IPS-20b (cell line): ENCODE data around the gene SOAT1.
"Not testable (repeated sequence)": the region's sequence is repeated elsewhere in the genome, so short reads cannot be mapped to it uniquely, and the experiment has no call there.

ENCODE experiments used
- H3K27ac ChIP-seq: one replicate; pipeline ENCODE4 v1.5.1; 2013; ENCODE audit warnings: low read length
- H3K27me3 ChIP-seq: 2 replicates; pipeline ENCODE4 v1.6.1; 2013; ENCODE audit warnings: mild to moderate bottlenecking, low read length, inconsistent platforms; ENCODE audit not compliant: insufficient read depth
- H3K36me3 ChIP-seq: 2 replicates; pipeline ENCODE4 v1.6.1; 2013; ENCODE audit warnings: low read depth, mild to moderate bottlenecking, inconsistent platforms, low read length, moderate library complexity; ENCODE audit not compliant: insufficient read depth
- H3K4me1 ChIP-seq: 2 replicates; pipeline ENCODE4 v1.6.1; 2013; ENCODE audit warnings: mild to moderate bottlenecking, control low read depth, inconsistent platforms, low read length, moderate library complexity; ENCODE audit not compliant: insufficient read depth
- H3K4me3 ChIP-seq: 2 replicates; pipeline ENCODE4 v1.5.1; 2013; ENCODE audit warnings: mild to moderate bottlenecking, low read length, inconsistent platforms
- H3K9ac ChIP-seq: 2 replicates; pipeline ENCODE4 v1.6.1; 2013; ENCODE audit warnings: low read depth, mild to moderate bottlenecking, inconsistent platforms, low read length, moderate library complexity
- H3K9me3 ChIP-seq: 2 replicates; pipeline ENCODE4 v1.6.1; 2013; ENCODE audit warnings: mild to moderate bottlenecking, low read depth, low read length, inconsistent platforms; ENCODE audit not compliant: insufficient read depth

Gene SOAT1

DNA sequence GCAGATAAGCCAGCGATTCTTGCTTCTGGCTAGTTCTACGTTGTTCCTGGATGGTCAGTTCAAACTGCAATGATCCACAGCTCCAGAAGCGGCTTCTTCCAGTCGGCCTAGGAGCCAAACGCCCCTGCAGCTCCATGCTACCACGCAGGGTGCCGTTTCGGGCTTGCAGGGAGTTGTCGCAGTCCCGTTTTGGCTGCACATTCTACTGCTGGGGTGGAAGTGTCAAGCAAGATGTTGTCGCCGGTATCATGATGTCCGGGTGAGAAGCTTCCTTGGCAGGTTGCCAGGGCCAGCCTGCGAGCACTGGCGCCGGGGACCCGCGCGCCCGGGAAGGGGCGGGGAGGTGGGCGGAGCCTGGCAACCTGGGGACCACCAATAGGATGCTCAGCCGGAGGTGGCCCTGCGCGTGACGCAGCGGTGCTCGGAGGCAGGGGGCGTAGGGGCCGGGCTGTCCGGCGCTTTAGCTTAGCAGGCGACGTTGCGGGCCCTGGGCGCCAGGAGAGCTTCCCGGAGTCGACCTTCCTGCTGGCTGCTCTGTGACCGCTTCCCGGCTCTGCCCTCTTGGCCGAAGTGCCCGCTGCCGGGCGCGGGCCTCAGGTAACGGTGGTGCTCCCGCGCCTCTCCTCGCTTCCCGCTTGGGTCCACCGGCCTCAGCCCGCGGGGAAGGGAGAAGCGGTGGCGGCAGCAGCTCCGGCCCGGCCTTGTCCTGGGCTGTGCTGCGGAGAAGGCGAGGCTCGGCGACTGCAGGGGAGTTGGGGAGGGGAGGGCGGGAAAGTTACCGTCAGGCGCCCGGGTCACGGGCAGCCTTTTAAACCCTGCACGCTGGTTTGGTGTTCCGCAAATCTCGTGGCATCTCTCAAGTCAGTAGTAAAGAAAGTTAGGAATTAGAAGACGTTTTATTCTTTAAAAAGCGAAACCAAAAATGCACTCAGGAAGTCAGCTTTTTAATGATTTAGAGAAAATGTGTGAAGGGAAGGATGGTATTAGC is at the start of gene SOAT1:
Gene SOAT1, plus strand, starts transcription at position 458 of the 988 bp plus-strand sequence. CDS start 8,888 bp downstream, outside the sequence.
- H3K4me1 ChIP-seq: peaks cover 12% of the 10 kb centered on the region
- peaks cover 78% of the 10 kb centered on the region for H3K27me3 ChIP-seq
- H3K9me3 ChIP-seq: no peaks in the 10 kb centered on the region
- peak within 1 kb of the TSS; percentile 69 for H3K9ac ChIP-seq
- H3K27ac ChIP-seq: no peak within 1 kb of the TSS
- H3K36me3 ChIP-seq: no peaks in the 10 kb centered on the region
- H3K4me3 ChIP-seq: peak within 1 kb of the TSS; percentile 87

DNA sequence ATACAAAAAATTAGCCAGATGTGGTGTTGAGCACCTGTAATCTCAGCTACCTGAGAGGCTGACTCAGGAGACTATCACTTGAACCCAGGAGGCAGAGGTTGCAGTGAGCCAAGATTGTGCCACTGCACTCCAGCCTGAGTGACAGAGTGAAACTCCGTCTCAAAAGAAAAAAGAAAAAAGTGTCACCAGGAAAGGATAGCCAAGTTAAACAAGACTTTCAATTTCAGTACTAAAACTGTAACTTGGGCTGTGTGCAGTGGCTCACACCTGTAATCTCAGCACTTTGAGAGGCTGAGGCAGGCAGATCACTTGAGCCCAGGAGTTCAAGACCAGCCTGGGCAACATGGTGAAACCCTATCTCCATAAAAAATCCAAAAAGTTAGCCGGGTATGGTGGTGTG is 48.2 kb upstream of the SOAT1 start:
- H3K9me3 ChIP-seq, H3K4me1 ChIP-seq, H3K27me3 ChIP-seq, H3K36me3 ChIP-seq, H3K9ac ChIP-seq, H3K27ac ChIP-seq, H3K4me3 ChIP-seq: not testable (repeated sequence)

DNA sequence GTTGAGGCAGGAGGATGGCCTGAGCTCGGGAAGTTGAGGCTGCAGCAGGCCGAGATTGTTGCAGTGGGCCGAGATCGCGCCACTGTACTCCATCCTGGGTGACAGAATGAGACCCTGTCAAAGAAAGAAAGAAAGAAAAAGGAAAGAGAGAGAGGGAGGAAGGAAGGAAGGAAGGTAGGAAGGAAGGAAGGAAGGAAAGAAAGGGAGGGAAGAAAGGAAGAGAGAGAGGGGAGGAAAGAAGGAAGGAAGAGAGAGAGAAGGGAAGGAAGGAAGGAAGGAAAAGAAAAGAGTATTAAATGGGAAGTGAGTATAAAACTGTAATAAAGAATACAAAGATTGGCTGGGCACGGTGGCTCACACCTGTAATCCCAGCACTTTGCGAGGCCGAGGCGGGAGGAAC is 45.7 kb upstream of the SOAT1 start:
- Histone ChIP-seq H3K4me1 (no peaks in the 10 kb centered on the region), H3K36me3 (no peaks in the 10 kb centered on the region), H3K27ac (no peak overlapping the region), H3K9ac (no peak overlapping the region), H3K9me3 (no peaks in the 10 kb centered on the region), H3K4me3 (no peak overlapping the region), H3K27me3 (no peaks in the 10 kb centered on the region)

DNA sequence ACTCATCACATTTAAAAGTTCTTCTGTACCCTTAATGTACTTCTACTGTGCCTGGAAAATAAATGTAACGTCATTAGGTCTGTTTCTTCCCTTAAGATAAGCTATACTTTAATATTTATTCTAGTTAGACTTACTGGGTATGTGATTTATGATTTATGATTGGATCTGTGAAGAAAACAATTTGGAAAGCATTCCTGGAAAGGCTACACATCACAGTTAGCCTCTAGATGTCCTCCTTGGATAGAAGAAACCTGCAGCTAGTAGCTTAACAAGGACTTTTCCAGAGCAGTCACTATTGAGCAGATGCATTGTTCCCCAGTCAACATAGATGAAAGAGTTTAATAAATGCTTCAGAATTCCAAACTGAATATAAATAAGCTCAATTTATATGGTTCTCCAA is 41.9 kb upstream of the SOAT1 start:
- no peaks in the 10 kb centered on the region for H3K27me3 ChIP-seq
- H3K9ac ChIP-seq: no peak overlapping the region
- H3K9me3 ChIP-seq: no peaks in the 10 kb centered on the region
- no peak overlapping the region for H3K4me3 ChIP-seq
- H3K36me3 ChIP-seq: no peaks in the 10 kb centered on the region
- H3K4me1 ChIP-seq: no peaks in the 10 kb centered on the region
- H3K27ac ChIP-seq: no peak overlapping the region

DNA sequence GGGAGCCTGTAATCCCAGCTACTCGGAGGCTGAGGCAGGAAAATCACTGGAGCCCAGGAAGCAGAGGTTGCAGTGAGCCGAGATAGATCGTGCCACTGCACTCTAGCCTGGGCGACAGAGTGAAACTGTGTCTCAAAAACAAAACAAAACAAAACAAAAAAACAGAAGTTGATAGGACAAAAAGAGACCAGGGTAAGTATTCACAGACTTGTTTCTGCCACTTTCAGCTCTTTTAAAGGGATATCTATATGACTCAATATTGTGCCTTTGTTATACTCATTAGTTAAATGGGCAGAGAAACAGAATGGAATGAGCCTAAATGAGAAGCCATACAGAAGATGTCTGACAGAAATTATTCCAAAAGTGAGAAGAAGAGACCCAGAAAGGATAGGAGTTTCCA is 41.0 kb upstream of the SOAT1 start:
- Histone ChIP-seq H3K9me3 (no peaks in the 10 kb centered on the region), H3K27me3 (no peaks in the 10 kb centered on the region), H3K36me3 (no peaks in the 10 kb centered on the region), H3K4me1 (no peaks in the 10 kb centered on the region), H3K9ac (no peak overlapping the region), H3K27ac (no peak overlapping the region), H3K4me3 (no peak overlapping the region)

DNA sequence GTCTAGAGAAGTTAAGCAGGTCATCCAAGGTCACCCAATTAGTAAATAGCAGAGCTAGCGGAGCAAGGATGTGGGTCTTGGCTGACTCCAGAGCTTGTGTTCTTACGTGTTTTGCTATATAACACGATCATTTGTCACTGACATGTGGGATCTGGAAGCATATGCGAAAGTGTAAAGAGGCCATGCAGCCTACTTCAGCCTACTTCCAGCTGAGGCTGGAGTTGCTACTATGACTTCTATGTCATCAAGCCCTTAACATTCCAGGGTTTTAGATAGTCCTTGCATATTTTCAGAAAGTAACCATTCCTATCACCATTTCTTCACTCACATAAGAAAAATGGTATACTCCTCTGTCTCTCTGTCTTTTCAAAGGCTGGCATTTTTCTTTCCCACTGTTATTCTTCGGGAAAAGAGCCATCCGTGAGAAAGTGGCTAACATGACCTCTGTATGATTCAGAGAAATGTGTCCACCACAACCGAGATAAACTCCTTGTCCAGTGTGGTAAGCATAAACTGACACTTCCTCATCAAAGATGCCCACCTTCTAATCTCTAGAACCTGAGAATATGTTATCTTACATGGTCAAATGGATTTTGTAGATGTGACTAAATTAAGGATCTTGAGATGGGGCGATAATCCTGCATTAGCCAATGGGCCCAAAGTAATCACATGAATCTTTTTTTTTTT is 40.2 kb upstream of the SOAT1 start:
- no peaks in the 10 kb centered on the region for H3K27me3 ChIP-seq
- H3K9ac ChIP-seq: no peak overlapping the region
- no peaks in the 10 kb centered on the region for H3K9me3 ChIP-seq
- H3K4me1 ChIP-seq: no peaks in the 10 kb centered on the region
- H3K27ac ChIP-seq: no peak overlapping the region
- H3K4me3 ChIP-seq: no peak overlapping the region
- no peaks in the 10 kb centered on the region for H3K36me3 ChIP-seq

DNA sequence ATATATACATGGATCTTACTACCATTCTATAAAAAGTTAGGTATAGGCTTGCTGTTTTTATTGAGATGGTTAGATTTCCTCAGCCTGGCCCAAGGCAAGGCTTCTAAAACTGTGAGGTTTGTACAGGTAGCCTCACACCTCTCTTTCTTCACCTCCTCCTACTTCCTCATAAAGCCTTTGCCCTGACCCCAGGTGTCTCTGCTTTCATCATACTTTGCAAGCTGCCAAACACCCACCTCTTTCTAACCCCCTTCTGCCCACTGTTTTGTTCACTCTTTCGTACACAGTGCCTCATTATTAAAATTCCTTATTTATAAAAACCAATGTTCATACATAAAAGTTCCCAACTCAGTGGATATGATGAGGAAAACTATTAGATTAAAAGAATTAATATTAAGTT is 31.4 kb upstream of the SOAT1 start:
- no peak overlapping the region for H3K9ac ChIP-seq
- no peaks in the 10 kb centered on the region for H3K9me3 ChIP-seq

DNA sequence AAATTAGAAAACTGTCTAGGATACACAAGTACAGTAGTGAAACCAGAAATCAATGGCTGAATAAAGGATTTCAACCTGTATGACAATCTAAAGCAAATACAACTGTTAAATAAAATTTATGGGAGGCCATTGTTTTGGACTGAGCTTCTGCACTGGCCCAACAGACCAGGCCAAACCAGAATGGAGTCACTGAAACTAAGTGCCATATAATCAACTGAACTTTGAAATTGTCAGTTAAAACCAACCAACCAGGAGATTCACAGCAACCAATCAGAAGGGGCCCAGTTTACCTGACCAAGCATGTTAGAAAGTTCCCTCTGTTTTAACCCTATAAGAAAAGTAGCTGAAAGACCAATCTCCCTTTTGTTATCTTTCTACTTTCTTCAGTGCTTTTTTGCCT is 30.5 kb upstream of the SOAT1 start:
- H3K9me3 ChIP-seq: no peaks in the 10 kb centered on the region
- H3K4me3 ChIP-seq: no peak overlapping the region

More for the DNA sequence above, 31.4 kb upstream of the SOAT1 start:
- Histone ChIP-seq H3K27me3 (no peaks in the 10 kb centered on the region), H3K36me3 (no peaks in the 10 kb centered on the region), H3K4me3 (no peak overlapping the region), H3K4me1 (no peaks in the 10 kb centered on the region), H3K27ac (no peak overlapping the region)

DNA sequence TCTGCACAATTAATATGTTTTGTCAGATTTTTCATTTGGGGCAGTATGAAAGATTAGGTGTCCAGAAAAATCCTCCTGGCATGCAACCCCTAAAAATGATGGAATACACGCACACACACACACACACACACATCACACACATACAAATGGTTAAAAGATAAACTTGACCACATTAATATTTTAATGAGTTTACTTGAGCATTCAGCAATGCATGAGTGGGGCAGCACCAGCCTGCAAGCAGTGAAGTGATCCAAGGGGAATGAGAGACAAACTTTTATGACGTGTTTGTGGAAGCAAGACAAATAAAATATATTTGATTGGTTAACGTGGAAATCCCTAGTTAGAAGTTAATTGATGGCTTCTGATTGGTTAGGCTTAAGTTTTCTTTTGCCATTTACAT is 29.1 kb upstream of the SOAT1 start:
- Histone ChIP-seq H3K36me3 (no peaks in the 10 kb centered on the region), H3K4me1 (no peaks in the 10 kb centered on the region), H3K9ac (no peak overlapping the region), H3K4me3 (no peak overlapping the region), H3K9me3 (no peaks in the 10 kb centered on the region), H3K27me3 (no peaks in the 10 kb centered on the region), H3K27ac (no peak overlapping the region)

More for the DNA sequence above, 30.5 kb upstream of the SOAT1 start:
- no peaks in the 10 kb centered on the region for H3K4me1 ChIP-seq
- no peak overlapping the region for H3K27ac ChIP-seq
- H3K36me3 ChIP-seq: no peaks in the 10 kb centered on the region
- H3K9ac ChIP-seq: no peak overlapping the region
- no peaks in the 10 kb centered on the region for H3K27me3 ChIP-seq

DNA sequence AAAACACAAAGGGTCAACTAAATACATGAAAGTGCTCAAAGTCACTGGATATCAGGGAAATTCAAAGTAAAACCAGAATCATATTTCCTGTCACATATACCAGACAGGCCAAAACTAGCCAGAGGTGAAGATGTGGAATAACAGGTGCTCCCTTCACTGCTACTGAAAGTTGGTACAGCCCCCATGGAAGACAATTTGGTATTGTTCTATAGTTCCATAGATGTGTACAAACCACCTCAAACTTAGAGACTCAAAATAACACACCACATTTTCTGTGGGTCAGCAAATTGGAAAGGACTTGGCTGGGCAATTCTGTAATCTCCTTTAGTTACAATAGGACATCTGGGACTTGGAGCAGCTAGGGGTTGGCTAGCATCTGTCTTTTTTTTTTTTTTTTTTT is 24.5 kb upstream of the SOAT1 start:
- no peak overlapping the region for H3K9ac ChIP-seq
- H3K4me1 ChIP-seq: no peaks in the 10 kb centered on the region
- no peaks in the 10 kb centered on the region for H3K9me3 ChIP-seq
- no peaks in the 10 kb centered on the region for H3K27me3 ChIP-seq
- no peaks in the 10 kb centered on the region for H3K36me3 ChIP-seq
- H3K4me3 ChIP-seq: no peak overlapping the region
- no peak overlapping the region for H3K27ac ChIP-seq

DNA sequence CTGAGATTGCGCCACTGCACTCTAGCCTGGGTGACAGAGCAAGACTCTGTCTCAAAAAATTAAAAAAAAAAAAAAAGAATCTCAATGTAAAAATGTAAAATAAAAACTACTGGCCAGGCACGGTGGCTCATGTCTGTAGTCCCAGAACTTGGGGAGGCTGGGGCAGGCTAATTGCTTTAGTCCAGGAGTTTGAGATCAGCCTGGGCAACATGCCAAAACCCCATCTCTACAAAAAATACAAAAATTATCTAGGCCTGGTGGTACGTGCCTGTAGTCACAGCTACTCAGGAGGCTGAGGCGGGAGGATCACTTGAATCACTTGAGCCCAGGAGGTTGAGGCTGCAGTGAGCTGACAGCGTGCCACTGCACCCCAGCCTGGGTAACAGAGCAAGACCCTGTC is 19.2 kb upstream of the SOAT1 start:
- not testable (repeated sequence) for H3K27ac ChIP-seq, H3K9ac ChIP-seq, H3K9me3 ChIP-seq, H3K27me3 ChIP-seq, H3K36me3 ChIP-seq, H3K4me3 ChIP-seq, H3K4me1 ChIP-seq

DNA sequence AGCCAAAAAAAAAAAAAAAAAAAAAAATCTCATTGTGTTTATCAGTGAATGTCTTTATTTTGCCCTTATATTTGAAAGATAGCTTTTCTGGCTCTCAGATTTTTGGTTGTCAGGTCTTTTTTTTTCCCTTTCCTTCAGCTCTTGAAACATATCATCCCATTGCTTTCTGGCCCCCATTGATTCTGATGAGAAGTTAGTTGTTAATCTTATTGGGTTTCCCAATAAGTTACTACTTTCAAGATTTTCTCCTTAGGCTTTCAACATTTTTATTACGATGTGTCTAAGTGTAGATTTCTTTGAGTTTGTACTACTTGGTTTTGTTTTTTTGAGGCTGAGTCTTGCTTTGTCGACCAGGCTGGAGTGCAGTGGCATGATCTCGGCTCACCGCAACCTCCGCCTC is 14.7 kb upstream of the SOAT1 start:
- Histone ChIP-seq H3K9ac (no peak overlapping the region), H3K4me3 (no peak overlapping the region), H3K9me3 (peaks cover 5% of the 10 kb centered on the region; the same call in 1 of the 2 replicates), H3K36me3 (no peaks in the 10 kb centered on the region), H3K27ac (no peak overlapping the region), H3K4me1 (no peaks in the 10 kb centered on the region), H3K27me3 (no peaks in the 10 kb centered on the region)
